C4-2B (cell line): ENCODE results near the gene BRD4.

Experiments used
- ZFX ChIP-seq: fragments of 450-650 bp; IDR thresholded peaks from 2 replicates; pipeline ENCODE4 v1.6.1; 2017
- TF ChIP-seq, protein P1 (sequence below): fragments of 450-650 bp; conservative IDR thresholded peaks from 2 replicates; pipeline ENCODE4 v1.5.1; 2017; ENCODE audit warnings: mild to moderate bottlenecking

DNA sequence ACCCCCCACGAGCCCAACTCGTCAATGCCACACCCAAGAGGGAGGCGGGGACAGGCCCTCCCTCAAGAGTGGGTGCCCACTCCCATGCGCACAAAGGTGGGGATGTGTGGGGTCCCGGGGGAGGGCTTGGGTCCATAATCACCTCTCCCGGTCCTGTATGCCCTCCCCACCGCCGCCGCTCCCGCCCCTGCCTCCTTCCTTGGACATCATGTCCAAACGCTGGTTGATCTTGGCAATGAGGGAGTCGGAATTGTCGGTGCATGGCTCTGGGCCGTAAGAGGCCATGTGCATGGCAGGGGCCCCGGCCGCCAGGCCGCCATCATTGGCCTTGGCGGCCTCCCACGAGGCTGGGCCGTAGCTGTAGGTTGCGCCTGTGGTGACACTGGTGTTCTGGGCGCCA lies 41.3 kb upstream of the BRD4 start:
- TF ChIP-seq, protein P1, sequence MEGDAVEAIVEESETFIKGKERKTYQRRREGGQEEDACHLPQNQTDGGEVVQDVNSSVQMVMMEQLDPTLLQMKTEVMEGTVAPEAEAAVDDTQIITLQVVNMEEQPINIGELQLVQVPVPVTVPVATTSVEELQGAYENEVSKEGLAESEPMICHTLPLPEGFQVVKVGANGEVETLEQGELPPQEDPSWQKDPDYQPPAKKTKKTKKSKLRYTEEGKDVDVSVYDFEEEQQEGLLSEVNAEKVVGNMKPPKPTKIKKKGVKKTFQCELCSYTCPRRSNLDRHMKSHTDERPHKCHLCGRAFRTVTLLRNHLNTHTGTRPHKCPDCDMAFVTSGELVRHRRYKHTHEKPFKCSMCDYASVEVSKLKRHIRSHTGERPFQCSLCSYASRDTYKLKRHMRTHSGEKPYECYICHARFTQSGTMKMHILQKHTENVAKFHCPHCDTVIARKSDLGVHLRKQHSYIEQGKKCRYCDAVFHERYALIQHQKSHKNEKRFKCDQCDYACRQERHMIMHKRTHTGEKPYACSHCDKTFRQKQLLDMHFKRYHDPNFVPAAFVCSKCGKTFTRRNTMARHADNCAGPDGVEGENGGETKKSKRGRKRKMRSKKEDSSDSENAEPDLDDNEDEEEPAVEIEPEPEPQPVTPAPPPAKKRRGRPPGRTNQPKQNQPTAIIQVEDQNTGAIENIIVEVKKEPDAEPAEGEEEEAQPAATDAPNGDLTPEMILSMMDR, result no peak
- no peak for TF ChIP-seq ZFX
